H1 (cell line): ENCODE measurements around the gene EPHB3. TPM values are rescaled to one million over a fixed set of nuclear protein-coding genes. Genes with fewer than 3 reads are reported as not detected.

Experiments used
- CTCF ChIA-PET: fragments of 300-600 bp; sonication (Branson Sonifier 250); formaldehyde crosslinking; loops from one replicate; lab custom pipeline; 2021; ENCODE audit not compliant: partially characterized antibody; lab: Charles Lee
- POLR2A ChIA-PET: fragments of 300-600 bp; sonication (Branson Sonifier 250); formaldehyde crosslinking; loops from one replicate; lab custom pipeline; 2021; ENCODE audit warnings: inconsistent platforms; ENCODE audit not compliant: partially characterized antibody; lab: Charles Lee
- DNase-seq, 2 experiments: peaks; one replicate each; pipeline versions ENCODE4 v3.0.0 to v3.0.0-alpha.2; 2010 to 2022; ENCODE audit warnings: low spot score in 2 of 2, low read depth in 1 of 2, mixed read lengths in 1 of 2
- FAIRE-seq: peaks from 2 replicates; lab custom pipeline; 2011; peaks lifted over from hg19 to GRCh38; lab: Jason Lieb, UNC
- H2AFZ ChIP-seq: 2 replicates; pipeline ENCODE4 v1.8.1; 2012; ENCODE audit warnings: low read length, inconsistent platforms
- H2AK5ac ChIP-seq: 2 replicates; pipeline ENCODE4 v1.6.1; 2013; ENCODE audit warnings: low read depth, low read length
- H2BK120ac ChIP-seq: replicated peaks from 2 replicates; pipeline ENCODE3; 2013; ENCODE audit warnings: low read depth, low read length, inconsistent platforms
- H2BK12ac ChIP-seq: 2 replicates; pipeline ENCODE4 v1.6.1; 2013; ENCODE audit warnings: low read depth, low read length
- H2BK15ac ChIP-seq: 2 replicates; pipeline ENCODE4 v1.6.1; 2013; ENCODE audit warnings: low read length
- H2BK20ac ChIP-seq: 2 replicates; pipeline ENCODE4 v1.6.1; 2013; ENCODE audit warnings: low read length
- H2BK5ac ChIP-seq: 2 replicates; pipeline ENCODE4 v1.6.1; 2013; ENCODE audit warnings: low read depth, low read length
- H3K14ac ChIP-seq: 2 replicates; pipeline ENCODE4 v1.6.1; 2013; ENCODE audit warnings: inconsistent platforms; ENCODE audit not compliant: insufficient read length
- H3K18ac ChIP-seq: 2 replicates; pipeline ENCODE4 v1.6.1; 2013; ENCODE audit warnings: low read length; ENCODE audit errors: extremely low read depth
- H3K23ac ChIP-seq: 2 replicates; pipeline ENCODE4 v1.6.1; 2013; ENCODE audit warnings: inconsistent platforms; ENCODE audit not compliant: insufficient read length
- H3K23me2 ChIP-seq: 2 replicates; pipeline ENCODE4 v1.6.1; 2013; ENCODE audit warnings: low read depth, low read length
- H3K27ac ChIP-seq: 2 replicates; pipeline ENCODE4 v1.6.1; 2011; ENCODE audit warnings: low read depth, low read length, inconsistent platforms
- H3K27me3 ChIP-seq, 4 experiments: replicated peaks in 1 of 4; 1 replicate in 1 of 4; 2 replicates in 3 of 4; pipeline versions ENCODE4 v1.6.1 to v1.8.1; 2011 to 2013; ENCODE audit warnings: low read length in 3 of 4, mild to moderate bottlenecking in 3 of 4, inconsistent platforms in 2 of 4, mixed read lengths in 2 of 4, moderate library complexity in 1 of 4; ENCODE audit not compliant: control insufficient read depth in 3 of 4, insufficient read depth in 3 of 4; ENCODE audit errors: extremely low read depth in 1 of 4
- H3K36me3 ChIP-seq, 4 experiments: 2 replicates each; pipeline versions ENCODE4 v1.6.1 to v1.8.1; 2011 to 2013; ENCODE audit warnings: mild to moderate bottlenecking in 4 of 4, low read length in 3 of 4, moderate library complexity in 2 of 4, control low read depth in 1 of 4, inconsistent platforms in 1 of 4; ENCODE audit not compliant: insufficient read depth in 4 of 4, control insufficient read depth in 2 of 4
- H3K4ac ChIP-seq: replicated peaks from 2 replicates; pipeline ENCODE3; 2013; ENCODE audit warnings: low read length, low read depth, mixed read lengths, inconsistent platforms; ENCODE audit not compliant: insufficient read length
- H3K4me1 ChIP-seq, 4 experiments: replicated peaks in 1 of 4; 1 replicate in 1 of 4; 2 replicates in 3 of 4; pipeline versions ENCODE4 v1.6.1 to v1.8.1; 2011 to 2013; ENCODE audit warnings: low read length in 3 of 4, inconsistent platforms in 2 of 4, mixed read lengths in 1 of 4; ENCODE audit not compliant: insufficient read depth in 4 of 4, control insufficient read depth in 3 of 4
- H3K4me2 ChIP-seq, 2 experiments: 2 replicates each; pipeline versions ENCODE4 v1.6.1 to v1.8.1; 2011 to 2013; ENCODE audit warnings: low read depth in 2 of 2, low read length in 2 of 2, control low read depth in 1 of 2, inconsistent platforms in 1 of 2, mild to moderate bottlenecking in 1 of 2; ENCODE audit not compliant: insufficient read depth in 1 of 2
- H3K4me3 ChIP-seq, 4 experiments: fragments of 200-600, 300-600 bp in 1 of 4; sonication (generic), shearing (Covaris generic), sonication (Bioruptor Twin) in 1 of 4; 2 replicates each; pipeline versions ENCODE4 v1.5.1 to v1.8.1; 2011 to 2016; ENCODE audit warnings: low read length in 4 of 4, low read depth in 3 of 4, control low read depth in 2 of 4, inconsistent platforms in 2 of 4, mild to moderate bottlenecking in 2 of 4, mixed read lengths in 1 of 4, moderate library complexity in 1 of 4; ENCODE audit not compliant: insufficient read depth in 2 of 4; ENCODE audit errors: extremely low read depth in 1 of 4
- H3K56ac ChIP-seq: replicated peaks from 2 replicates; pipeline ENCODE3; 2013; ENCODE audit warnings: low read depth, mild to moderate bottlenecking, mixed read lengths, low read length, inconsistent platforms; ENCODE audit not compliant: insufficient read length
- H3K79me1 ChIP-seq: 2 replicates; pipeline ENCODE4 v1.6.1; 2013; ENCODE audit warnings: low read depth, low read length, control low read depth
- H3K79me2 ChIP-seq, 2 experiments: 2 replicates each; pipeline versions ENCODE4 v1.6.1 to v1.8.1; 2012 to 2013; ENCODE audit warnings: low read length in 2 of 2, mild to moderate bottlenecking in 2 of 2, inconsistent platforms in 1 of 2; ENCODE audit not compliant: insufficient read depth in 2 of 2, control insufficient read depth in 1 of 2
- H3K9ac ChIP-seq, 4 experiments: replicated peaks in 1 of 4; 1 replicate in 1 of 4; 2 replicates in 3 of 4; pipeline versions ENCODE4 v1.6.1 to v1.8.1; 2011 to 2013; ENCODE audit warnings: low read depth in 3 of 4, low read length in 3 of 4, control low read depth in 2 of 4, mild to moderate bottlenecking in 2 of 4, moderate library complexity in 2 of 4, inconsistent platforms in 1 of 4; ENCODE audit errors: extremely low read depth in 1 of 4
- H3K9me3 ChIP-seq, 2 experiments: 2 replicates each; pipeline versions ENCODE4 v1.6.1 to v1.8.1; 2012 to 2013; ENCODE audit warnings: mild to moderate bottlenecking in 2 of 2, moderate library complexity in 2 of 2, control low read depth in 1 of 2, inconsistent platforms in 1 of 2, low read depth in 1 of 2, low read length in 1 of 2, mixed read lengths in 1 of 2; ENCODE audit not compliant: insufficient read depth in 2 of 2
- H4K20me1 ChIP-seq, 2 experiments: replicated peaks in 1 of 2; 2 replicates each; pipeline versions ENCODE3 to v1.8.1; 2011 to 2013; ENCODE audit warnings: inconsistent platforms in 2 of 2, low read length in 2 of 2, mild to moderate bottlenecking in 1 of 2; ENCODE audit not compliant: insufficient read depth in 2 of 2, control insufficient read depth in 1 of 2
- H4K5ac ChIP-seq: 2 replicates; pipeline ENCODE4 v1.6.1; 2013; ENCODE audit warnings: low read length, low read depth, mixed read lengths, inconsistent platforms; ENCODE audit not compliant: insufficient read length
- H4K8ac ChIP-seq: 2 replicates; pipeline ENCODE4 v1.8.0; 2013; ENCODE audit warnings: mild to moderate bottlenecking, moderate library complexity, low read length, inconsistent platforms; ENCODE audit not compliant: insufficient read depth; ENCODE audit errors: extremely low read depth
- H4K91ac ChIP-seq: replicated peaks from 2 replicates; pipeline ENCODE3; 2013; ENCODE audit warnings: low read length, mixed read lengths, inconsistent platforms; ENCODE audit not compliant: insufficient read length
- ASH2L ChIP-seq: fragments of 200-600, 300-600 bp; sonication (generic); IDR thresholded peaks from one replicate; pipeline ENCODE4 v1.7.1; 2017; ENCODE audit warnings: low read length
- EZH2 ChIP-seq: fragments of 200-600 bp; sonication (generic); IDR thresholded peaks from 2 replicates; pipeline ENCODE4 v1.7.1; 2012; ENCODE audit warnings: low read depth, mild to moderate bottlenecking, moderate library complexity, low read length, inconsistent platforms; ENCODE audit not compliant: severe bottlenecking
- HDAC2 ChIP-seq, 2 experiments: fragments of 300-600 bp in 1 of 2; sonication (generic) in 1 of 2; IDR thresholded peaks; 2 replicates each; pipeline ENCODE4 v1.6.1; 2011 to 2012; ENCODE audit warnings: low read depth in 2 of 2, low read length in 2 of 2, mild to moderate bottlenecking in 2 of 2, moderate library complexity in 2 of 2, borderline replicate concordance in 1 of 2, inconsistent platforms in 1 of 2
- KDM4A ChIP-seq: IDR thresholded peaks from one replicate; pipeline ENCODE4 v1.7.1; 2012; ENCODE audit warnings: low read depth, mild to moderate bottlenecking, moderate library complexity, low read length, inconsistent platforms; ENCODE audit not compliant: severe bottlenecking
- SAP30 ChIP-seq: fragments of 300-600 bp; sonication (generic); IDR thresholded peaks from 2 replicates; pipeline ENCODE4 v1.7.1; 2012; ENCODE audit warnings: low read length, moderate library complexity, mild to moderate bottlenecking, inconsistent platforms; ENCODE audit not compliant: insufficient read depth, insufficient replicate concordance
- SP1 ChIP-seq: IDR thresholded peaks from 2 replicates; pipeline ENCODE4 v1.6.1; 2011; ENCODE audit warnings: low read depth, low read length
- SP2 ChIP-seq: IDR thresholded peaks from 2 replicates; pipeline ENCODE4 v1.6.1; 2012; ENCODE audit warnings: mild to moderate bottlenecking, low read length, inconsistent platforms
- YY1 ChIP-seq: IDR thresholded peaks from 2 replicates; pipeline ENCODE4 v1.6.1; 2011; ENCODE audit warnings: low read depth, mild to moderate bottlenecking, low read length
- WGBS, 2 experiments: shearing (Covaris generic) in 1 of 2; methylation state at CpG; one replicate each; pipeline versions ENCODE4 v1.1.6 to v1.1.7; 2013 to 2015; ENCODE audit warnings: low lambda C conversion rate in 2 of 2, mixed read lengths in 2 of 2, inconsistent platforms in 1 of 2, low coverage in 1 of 2, missing lambda C conversion rate in 1 of 2; ENCODE audit not compliant: insufficient replicate concordance in 2 of 2, insufficient coverage in 1 of 2, insufficient read length in 1 of 2; ENCODE audit errors: extremely low coverage in 1 of 2, missing lambda C conversion rate in 1 of 2; 5-methylcytosine and 5-hydroxymethylcytosine counted together
- polyA plus RNA-seq, 7 experiments: library from polyadenylated mRNA; depleted of rRNA in 3 of 7; stranded (reverse) in 5 of 7; unstranded in 2 of 7; fragments of >200 nt in 5 of 7; fragments of 200-250 nt in 2 of 7; gene quantifications; 1 replicate in 5 of 7; 2 replicates in 1 of 7; 4 replicates in 1 of 7; pipeline versions ENCODE4 v1.2.1 to v1.2.3, GENCODE V29; 2011 to 2013; ENCODE audit warnings: missing spikeins in 2 of 7, mixed read lengths in 2 of 7
- total RNA-seq: library from RNA; stranded (reverse); fragmentation: NEBNext Ultra II Directional; extraction: Animal tissue kit (Norgen Biotek cat#: 25700); gene quantifications from 2 replicates; pipeline ENCODE4 v1.2.1, GENCODE V29; 2021
- TF ChIP-seq, protein P1 (sequence below), 3 experiments: IDR thresholded peaks; 1 replicate in 2 of 3; 2 replicates in 1 of 3; pipeline versions ENCODE4 v1.5.1 to v1.6.1; 2011; ENCODE audit warnings: low read length in 3 of 3, mild to moderate bottlenecking in 3 of 3, inconsistent platforms in 2 of 3, low read depth in 1 of 3, moderate library complexity in 1 of 3; ENCODE audit not compliant: insufficient read depth in 1 of 3; ENCODE audit errors: control extremely low read depth in 1 of 3

The EPHB3 gene
- total and polyA plus RNA-seq, 2 of the 8 experiments (the other 6 are each of a cell fraction or from before 2014, with no cell fraction given), result 0.41 to 0.91 TPM

DNA sequence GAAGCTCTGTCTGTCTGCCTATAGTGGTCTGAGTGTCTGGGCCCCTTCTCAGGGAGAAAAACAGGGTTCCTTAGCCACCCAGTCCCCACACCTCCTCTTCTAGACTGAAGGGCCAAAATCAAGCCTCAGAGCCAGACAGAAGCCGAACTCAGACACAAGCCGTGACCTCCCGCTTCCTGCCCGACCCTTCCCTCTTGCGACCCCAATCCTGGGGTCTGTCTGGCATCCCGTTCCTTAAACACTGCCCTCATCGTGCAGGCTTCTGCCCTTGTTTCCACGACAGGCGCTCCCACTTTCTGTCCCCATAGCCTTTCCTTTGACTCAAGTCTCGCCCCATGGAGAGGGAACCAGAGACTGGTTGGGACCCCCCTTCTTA is 32.3 kb downstream of the EPHB3 start:
- Histone ChIP-seq H2BK120ac (no peak overlapping the region), H2BK12ac (peak overlapping the region; percentile 39; the same call in 1 of the 2 replicates), H3K36me3 (no peaks in the 10 kb centered on the region), H2AK5ac (0 out of 2 replicates have a peak overlapping the region, but pooled peaks have one; percentile 13), H3K14ac (no peak overlapping the region), H4K20me1 (no peaks in the 10 kb centered on the region), H3K9ac (no peak overlapping the region), H2AFZ (no peak overlapping the region), H3K4me2 (no peak overlapping the region), H4K91ac (no peak overlapping the region), H2BK5ac (no peak overlapping the region), H4K5ac (no peak overlapping the region), H3K27ac (no peak overlapping the region), H2BK20ac (no peak overlapping the region), H3K4me1 (peaks cover 4 to 40% (median 13%) of the 10 kb centered on the region in 4 experiments), H3K4me3 (no peak overlapping the region), H3K4ac (no peak overlapping the region), H3K23me2 (peaks cover 6% of the 10 kb centered on the region; the same call in 1 of the 2 replicates), H3K79me1 (no peaks in the 10 kb centered on the region), H2BK15ac (no peak overlapping the region), H3K18ac (no peak overlapping the region; the same call in 1 of the 2 replicates), H3K23ac (no peak overlapping the region), H4K8ac (no peak overlapping the region), H3K9me3 (no peaks in the 10 kb centered on the region), H3K79me2 (no peaks in the 10 kb centered on the region), H3K56ac (no peak overlapping the region), H3K27me3 (peaks cover 0 to 22% (median 20%) of the 10 kb centered on the region in 4 experiments; a peak in 6 of 7 replicates)
- 77% methylated on average over 7 of the region's 10 CpGs; no CpG with 5 or more reads in 1 of the 2 experiments for WGBS, 2 experiments
- ChIA-PET CTCF (interaction anchor here (0.8 to 4.1 kb wide), 9 partner anchors 9 to 184 kb away, joined by 3 to 22 read pairs (median 8); partner anchors contain the start of gene EPHB3), POLR2A (interaction anchor here (3.0 kb wide), 1 partner anchor 8 kb away, joined by 19 read pairs; no protein-coding TSS in a partner anchor)
- no peak for DNase-seq
- FAIRE-seq, result no peak
- TF ChIP-seq YY1, result no peak
- TF ChIP-seq, protein P1, sequence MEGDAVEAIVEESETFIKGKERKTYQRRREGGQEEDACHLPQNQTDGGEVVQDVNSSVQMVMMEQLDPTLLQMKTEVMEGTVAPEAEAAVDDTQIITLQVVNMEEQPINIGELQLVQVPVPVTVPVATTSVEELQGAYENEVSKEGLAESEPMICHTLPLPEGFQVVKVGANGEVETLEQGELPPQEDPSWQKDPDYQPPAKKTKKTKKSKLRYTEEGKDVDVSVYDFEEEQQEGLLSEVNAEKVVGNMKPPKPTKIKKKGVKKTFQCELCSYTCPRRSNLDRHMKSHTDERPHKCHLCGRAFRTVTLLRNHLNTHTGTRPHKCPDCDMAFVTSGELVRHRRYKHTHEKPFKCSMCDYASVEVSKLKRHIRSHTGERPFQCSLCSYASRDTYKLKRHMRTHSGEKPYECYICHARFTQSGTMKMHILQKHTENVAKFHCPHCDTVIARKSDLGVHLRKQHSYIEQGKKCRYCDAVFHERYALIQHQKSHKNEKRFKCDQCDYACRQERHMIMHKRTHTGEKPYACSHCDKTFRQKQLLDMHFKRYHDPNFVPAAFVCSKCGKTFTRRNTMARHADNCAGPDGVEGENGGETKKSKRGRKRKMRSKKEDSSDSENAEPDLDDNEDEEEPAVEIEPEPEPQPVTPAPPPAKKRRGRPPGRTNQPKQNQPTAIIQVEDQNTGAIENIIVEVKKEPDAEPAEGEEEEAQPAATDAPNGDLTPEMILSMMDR (IDR thresholded peaks at IDR 0.05; ENCODE audit: control extremely low read depth in 1 of 3, insufficient read depth in 1 of 3, low read depth in 1 of 3, low read length in 3 of 3), result no peak
- TF ChIP-seq SAP30, result no peak
- TF ChIP-seq SP1, result no peak
- no peak for TF ChIP-seq HDAC2 (IDR thresholded peaks at IDR 0.05; ENCODE audit: borderline replicate concordance in 1 of 2, low read depth in 2 of 2, low read length in 2 of 2)
- no peak for TF ChIP-seq ASH2L
- TF ChIP-seq EZH2, result no peak
- no peak for TF ChIP-seq KDM4A
- TF ChIP-seq SP2, result no peak
